CD4-positive, alpha-beta T cell treated with Interleukin-6 at 100 ng/mL for 8 hours (primary cell): ENCODE data around the gene GEMIN4.
"Not testable (repeated sequence)": the region's sequence is repeated elsewhere in the genome, so short reads cannot be mapped to it uniquely, and the experiment has no call there.

Source experiments
- DNase-seq: peaks from one replicate; pipeline ENCODE4 v3.0.0-alpha.2; 2020; ENCODE audit warnings: mixed read lengths, low spot score

The GEMIN4 gene

DNA sequence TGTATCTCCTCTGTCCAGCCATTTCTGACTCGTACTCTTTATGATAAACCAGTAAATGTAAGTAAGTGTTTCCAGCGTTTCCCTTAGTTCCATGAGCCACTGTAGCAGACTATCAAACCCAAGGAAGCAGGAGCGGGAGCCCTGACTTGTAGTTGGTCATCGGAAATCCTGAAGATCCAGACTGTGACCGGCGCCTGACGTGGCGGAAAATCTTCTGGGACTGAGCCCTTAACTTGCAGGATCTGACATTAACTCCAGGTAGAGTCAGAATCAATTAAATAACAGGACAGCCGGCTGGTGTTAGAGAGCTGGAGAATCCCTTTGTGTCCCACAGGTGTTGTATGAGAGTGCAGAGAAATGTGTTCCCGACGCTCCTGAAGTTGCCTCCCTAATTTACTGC is 26.0 kb upstream of the GEMIN4 start:
- DNase-seq = no peak

DNA sequence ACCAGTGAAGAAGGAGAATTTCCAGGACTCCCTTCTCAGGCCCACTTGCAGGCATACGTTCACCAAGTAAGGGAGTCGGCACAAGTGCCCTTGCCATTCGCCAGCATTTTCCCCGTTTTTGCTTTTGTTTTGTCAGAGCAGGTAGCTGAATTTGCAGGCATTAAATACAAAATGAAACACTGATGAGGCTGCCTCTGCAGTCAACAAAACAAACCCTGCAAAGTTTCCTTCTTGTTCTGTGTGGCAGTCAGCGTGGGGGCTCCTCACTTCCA is 22.2 kb upstream of the GEMIN4 start:
- DNase-seq = no peak

GRCh38 chr17:773467-774312 is 21.6 kb upstream of the GEMIN4 start:
- no peak for DNase-seq

GRCh38 chr17:773016-773415 is 21.0 kb upstream of the GEMIN4 start:
- no peak for DNase-seq

DNA sequence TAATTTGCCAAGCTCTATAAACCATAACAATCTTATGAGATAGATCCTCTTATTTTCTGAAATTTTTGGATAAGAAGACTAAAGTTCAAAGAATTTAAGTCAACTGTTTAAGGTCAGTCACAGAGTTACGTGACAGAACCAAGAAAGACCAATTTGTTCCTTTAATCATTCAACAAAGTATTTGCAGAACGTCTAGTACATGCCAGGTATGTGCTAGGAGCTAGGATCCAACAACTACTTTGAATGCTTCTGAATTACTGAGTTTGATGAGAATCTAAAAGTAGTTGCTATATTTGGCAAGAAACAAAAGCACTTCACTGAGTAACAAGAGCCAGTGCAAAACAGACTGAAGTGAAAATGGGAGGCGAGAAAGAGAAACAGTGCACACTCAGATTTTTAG is 15.0 kb upstream of the GEMIN4 start:
- DNase-seq = no peak

GRCh38 chr17:760371-760770 is 8.3 kb upstream of the GEMIN4 start:
- DNase-seq = no peak

DNA sequence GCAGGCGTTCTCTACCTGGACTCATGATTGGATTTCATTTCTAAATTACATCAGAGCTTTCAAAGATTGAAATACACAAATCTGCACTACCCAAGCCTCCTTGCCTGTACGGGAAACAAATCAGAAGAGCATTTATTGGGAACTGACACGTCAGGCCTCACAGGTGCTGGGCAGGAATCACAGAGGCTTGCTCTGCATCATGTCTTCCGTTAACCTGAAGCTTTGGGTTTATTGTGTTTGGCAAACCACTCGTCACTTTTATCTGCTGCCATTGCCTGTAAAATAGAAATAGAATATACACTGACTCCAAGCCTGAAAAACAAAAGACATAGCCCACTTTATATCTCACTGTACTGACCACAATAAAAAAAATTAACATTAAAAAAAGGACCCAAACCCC is 7.9 kb upstream of the GEMIN4 start:
- no peak for DNase-seq

- DNase-seq = not testable (repeated sequence)
Measured at GRCh38 chr17:756010-756567, 4.0 kb upstream of the GEMIN4 start.

DNA sequence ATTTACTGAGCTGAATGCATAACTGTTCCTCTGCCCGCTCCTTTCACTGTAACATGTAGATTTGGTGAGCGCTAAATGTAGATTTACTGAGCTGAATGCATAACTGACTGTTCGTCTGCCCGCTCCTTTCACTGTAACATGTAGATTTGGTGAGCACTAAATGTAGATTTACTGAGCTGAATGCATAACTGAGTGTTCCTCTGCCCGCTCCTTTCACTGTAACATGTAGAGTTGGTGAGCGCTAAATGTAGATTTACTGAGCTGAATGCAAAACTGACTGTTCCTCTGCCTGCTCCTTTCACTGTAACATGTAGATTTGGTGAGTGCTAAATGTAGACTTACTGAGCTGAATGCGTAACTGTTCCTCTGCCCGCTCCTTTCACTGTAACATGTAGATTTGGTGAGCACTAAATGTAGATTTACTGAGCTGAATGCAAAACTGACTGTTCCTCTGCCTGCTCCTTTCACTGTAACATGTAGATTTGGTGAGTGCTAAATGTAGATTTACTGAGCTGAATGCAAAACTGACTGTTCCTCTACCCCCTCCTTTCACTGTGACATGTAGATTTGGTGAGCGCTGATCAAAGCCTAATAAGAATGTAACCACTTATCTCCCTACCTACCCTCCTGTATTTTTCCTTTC is 3.4 kb upstream of the GEMIN4 start:
- not testable (repeated sequence) for DNase-seq

DNA sequence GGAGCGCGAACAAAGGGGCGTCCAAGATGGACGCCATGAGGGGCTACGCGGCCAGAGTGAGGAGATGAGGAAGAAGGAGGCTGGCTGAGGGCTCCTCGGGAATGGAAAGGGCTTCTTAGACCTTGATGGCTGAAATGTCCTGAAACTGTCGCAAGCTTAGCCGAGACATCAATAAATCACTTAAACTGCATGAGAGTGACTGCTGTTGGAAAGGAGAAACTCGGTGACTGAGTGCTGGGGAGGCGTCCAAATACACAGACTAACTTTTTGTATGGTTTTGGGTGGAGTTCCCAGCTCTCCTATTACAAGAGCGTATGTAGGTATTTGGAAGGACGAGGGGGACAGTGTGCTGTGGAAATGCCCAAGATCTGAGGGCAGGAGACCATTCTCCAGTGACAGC is 1.4 kb upstream of the GEMIN4 start:
- DNase-seq = no peak

- DNase-seq = peak; percentile 9
Measured at GRCh38 chr17:752620-753219, 656 bp upstream of the GEMIN4 start.

GRCh38 chr17:751269-752001 is 629 bp downstream of the GEMIN4 start:
- DNase-seq = peak; percentile 45

DNA sequence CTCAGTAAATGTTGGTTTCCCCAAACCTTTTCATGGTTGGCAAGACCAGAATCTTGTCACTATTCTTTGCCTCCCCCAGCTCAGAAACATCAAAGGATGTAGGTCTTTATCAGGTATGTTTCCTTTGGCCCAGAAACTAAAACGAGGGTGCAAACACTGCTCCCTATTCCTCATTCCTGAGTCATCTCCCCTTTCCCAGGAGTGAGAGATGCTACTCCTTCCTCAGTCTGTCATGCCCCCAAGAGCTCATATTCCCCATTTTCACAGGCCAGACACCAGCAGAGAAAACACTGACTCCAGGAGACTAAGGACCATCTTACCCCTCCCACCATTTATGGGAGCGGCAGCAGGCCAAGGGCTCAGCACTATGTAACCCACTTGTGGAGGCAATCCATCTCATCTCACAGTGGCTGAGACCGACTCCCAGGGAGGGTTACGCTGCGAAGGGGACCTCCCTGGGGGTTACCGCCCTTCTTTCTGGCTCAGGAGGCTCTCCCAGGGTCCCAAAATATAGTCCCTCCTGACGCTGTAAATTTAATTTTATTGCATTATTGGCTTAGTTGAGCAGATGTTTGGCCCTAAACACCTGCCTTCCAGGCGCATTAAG is 1.5 kb downstream of the GEMIN4 start:
- no peak for DNase-seq

- not testable (repeated sequence) for DNase-seq
Measured at GRCh38 chr17:749359-749758, 2.7 kb downstream of the GEMIN4 start.

DNA sequence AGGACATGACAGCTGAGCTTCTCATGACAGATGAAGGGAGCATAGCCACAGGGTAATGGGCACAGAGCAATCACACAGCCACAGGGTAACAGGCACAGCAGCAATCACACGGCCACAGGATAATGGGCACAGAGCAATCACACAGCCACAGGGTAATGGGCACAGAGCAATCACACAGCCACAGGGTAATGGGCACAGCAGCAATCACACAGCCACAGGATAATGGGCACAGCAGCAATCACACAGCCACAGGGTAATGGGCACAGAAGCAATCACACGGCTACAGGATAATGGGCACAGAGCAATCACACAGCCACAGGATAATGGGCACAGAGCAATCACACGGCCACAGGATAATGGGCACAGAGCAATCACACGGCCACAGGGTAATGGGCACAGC is 3.5 kb downstream of the GEMIN4 start:
- not testable (repeated sequence) for DNase-seq

DNA sequence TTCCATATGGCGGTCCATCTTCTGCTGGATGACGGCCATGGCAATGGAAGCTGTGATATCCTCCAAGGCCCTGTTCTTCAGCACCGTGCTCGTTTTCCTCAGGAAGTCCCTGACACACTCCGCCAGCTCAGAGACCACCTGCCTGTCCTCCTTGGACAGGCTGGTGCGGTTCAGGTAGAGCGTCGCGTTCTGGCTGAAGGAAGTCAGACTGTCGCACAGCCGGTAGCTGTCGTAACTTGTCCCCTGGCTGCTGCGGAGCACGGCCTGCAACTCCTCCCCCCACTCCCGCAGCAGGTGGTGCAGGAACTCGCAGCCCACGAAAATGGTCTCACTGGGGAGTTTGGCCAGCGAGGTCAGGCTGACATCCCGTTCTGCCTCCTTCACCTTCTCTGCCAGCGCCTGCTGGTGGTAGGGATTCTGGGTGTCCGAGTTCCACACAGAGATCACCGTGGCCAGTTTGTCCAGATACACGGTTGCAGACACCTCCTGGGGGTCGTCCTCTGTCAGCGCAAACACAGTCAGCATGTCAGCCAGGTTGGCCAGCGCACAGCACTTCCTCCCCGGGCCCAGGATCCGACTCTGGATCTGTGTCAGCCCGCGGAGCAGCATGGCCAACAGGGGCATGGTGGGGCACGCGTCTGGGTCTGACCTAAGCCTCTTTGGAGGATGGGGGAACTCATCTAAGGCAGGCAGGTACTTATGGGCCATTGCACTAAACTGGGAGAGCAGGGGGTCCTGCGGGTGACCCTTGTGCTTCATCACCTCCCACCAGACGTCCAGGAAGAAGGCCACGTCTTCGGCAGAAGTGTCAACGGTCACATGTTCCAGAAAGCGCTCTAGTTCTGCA is 5.1 kb downstream of the GEMIN4 start:
- no peak for DNase-seq

DNA sequence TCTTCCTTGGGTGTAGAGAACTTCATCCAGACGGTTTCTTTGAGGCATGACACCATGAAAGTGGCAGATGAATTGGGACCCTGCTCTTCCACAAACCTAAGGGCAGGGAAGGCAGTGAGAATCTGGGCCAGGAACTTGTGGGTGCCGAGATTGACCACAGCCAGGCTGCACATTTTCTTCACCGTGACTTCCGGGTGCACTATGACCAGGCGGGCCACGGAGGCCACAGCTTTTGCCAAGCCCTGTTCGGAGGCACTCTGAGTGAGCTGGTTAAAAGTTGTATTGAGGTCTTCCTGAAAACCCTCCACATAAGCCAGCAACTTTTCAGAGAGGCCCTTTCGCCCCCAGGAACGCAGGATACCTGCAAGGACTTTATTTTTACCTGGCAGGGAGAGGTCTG is 5.9 kb downstream of the GEMIN4 start:
- no peak for DNase-seq

- DNase-seq = no peak
Measured at GRCh38 chr17:745406-745805, 6.7 kb downstream of the GEMIN4 start.

DNA sequence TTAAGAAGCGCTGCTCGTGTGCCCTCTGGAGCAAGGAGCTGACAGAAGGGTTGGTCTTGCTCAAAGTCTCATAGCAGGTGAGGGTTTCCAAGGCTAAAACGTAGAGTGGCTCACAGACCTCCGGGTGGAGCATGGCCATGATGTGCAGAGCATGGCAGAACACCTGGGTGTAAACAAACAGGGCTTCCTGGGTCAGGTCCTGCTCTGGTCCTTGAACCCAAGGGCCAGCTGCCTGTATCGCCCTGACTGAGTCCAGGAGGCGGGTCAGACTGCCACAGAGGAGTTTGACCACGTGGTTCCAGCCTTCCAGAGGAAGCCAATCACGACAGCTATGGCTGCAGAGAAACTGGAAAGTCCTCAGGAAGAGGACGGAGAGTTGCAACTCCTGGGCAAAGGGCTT is 7.1 kb downstream of the GEMIN4 start:
- DNase-seq = no peak

DNA sequence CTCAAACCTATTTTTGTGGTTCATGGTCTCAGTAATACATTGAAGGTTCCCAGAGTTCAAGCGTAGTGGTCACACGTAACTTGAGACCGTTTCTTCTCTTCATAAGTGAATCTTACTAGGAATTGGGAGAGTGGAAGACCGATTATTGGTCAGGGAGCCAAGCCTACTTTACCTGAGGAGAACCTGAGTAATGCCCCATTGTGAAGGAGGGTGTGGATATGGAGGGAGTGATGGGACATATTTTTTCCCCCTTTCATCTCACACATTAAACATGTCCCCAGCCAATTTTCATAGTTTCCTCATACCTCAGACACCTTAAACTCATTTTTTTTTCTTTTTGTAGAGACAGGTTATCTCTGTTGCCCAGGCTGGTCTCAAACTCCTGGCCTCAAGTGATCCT is 8.9 kb downstream of the GEMIN4 start:
- DNase-seq = no peak

DNA sequence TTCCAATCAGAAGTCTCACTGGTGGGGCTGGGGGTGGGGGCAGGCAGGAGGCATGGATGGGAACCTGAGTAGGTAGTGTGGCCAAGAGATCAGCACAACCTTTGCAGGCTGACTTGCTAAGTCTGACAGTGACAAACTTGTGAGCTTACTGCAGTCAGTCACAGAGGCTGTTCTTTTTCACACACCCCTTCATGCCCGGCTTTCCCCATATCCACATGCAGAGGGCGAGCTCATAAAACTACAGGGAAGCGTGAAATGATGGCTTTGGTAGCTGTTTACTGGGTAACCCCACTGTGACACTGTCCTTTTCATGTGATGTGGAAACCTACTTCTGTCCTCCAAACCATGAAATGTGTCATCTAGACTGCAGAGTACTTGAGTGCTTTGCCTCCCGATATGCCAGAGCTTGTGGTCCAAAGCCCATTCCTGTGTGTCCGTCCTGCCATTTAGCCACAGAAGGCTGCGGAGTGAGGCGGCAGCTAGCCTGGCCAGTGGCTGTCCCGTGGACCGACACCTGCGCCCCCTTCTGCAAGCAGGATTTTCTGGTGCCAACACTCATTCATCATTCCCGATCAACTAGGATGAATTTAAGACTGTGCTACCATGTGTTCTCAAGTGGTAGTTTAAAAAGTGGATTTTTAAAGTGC is 9.8 kb downstream of the GEMIN4 start:
- no peak for DNase-seq
